Endometrial microvascular endothelial cells (primary cell): ENCODE results near the gene OR10V1. TPM values are rescaled to one million over a fixed set of nuclear protein-coding genes. Genes with fewer than 3 reads are reported as not detected.
"Not testable (repeated sequence)": the region's sequence is repeated elsewhere in the genome, so short reads cannot be mapped to it uniquely, and the experiment has no call there.

ENCODE experiments used
- in situ Hi-C: cut with HindIII; loops from 2 replicates; pipeline ENCODE4 v1.10.0; 2017; ENCODE audit warnings: low sequenced_read_pairs, low pct_unique_long_range_greater_than_20kb; ENCODE audit errors: inconsistent ontology term
- total RNA-seq: library from RNA; depleted of rRNA; stranded (reverse); fragments of >200 nt; gene quantifications from one replicate; pipeline ENCODE4 v1.2.3, GENCODE V29; 2015; ENCODE audit errors: inconsistent ontology term

The OR10V1 gene
- total RNA-seq, 1 donor from 2014 or later: not detected

GRCh38 chr11:59719556-59719955 is 5.9 kb upstream of the OR10V1 start:
- in situ Hi-C loops: no loop called here

GRCh38 chr11:59716051-59716450 is 2.4 kb upstream of the OR10V1 start:
- in situ Hi-C loops: no loop called here

DNA sequence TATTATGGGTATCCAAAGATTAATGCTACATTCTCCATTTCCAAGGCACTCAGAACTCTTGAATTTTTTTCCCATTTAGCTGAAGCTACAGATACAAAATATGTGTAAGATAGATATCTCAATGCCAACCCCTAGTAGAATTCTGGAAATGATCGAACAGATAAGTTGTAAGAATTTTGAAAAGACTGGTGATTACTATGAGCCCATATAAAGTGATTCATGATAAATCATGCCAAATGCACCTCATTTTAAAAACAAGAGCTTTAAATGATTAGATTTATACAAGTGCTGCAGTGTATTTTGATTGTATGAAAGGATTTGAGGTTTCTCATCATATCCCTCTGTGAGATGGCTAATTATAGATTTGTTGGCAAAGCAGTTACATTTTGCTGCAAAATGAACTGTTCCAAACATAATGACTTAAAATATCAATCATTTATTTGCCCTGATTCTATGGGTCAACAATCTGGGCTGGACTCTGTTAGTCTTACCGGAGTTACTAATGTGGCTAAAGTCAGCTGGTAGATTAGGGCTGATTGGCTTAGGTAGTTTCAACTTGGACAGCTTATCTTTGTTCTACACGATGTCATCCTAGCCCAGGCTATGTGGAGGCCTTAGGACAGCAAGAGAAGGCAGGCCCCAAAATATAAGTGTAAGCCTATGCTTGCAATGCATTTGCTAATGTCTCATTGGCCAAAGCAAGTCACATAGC is 3.4 kb downstream of the OR10V1 start:
- in situ Hi-C loops: no loop called here

DNA sequence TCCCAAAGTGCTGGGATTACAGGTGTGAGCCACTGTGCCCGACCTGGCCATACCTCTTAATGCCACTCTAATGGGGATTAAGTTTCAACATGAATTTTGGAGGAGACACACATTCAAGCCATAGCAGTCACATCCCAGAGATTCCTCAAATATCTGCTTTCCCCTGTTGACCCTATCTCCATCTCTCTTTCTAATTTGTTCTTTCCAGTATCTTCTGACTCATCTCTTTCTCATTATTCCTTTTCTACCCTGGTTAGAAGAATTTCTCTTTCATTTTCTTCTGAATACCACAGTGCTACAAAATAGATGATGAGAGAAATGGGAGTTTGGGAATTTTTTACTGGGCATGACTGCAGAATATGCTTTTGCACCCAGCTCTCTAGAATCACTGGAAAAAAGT is 5.1 kb downstream of the OR10V1 start:
- in situ Hi-C loops: no loop called here

DNA sequence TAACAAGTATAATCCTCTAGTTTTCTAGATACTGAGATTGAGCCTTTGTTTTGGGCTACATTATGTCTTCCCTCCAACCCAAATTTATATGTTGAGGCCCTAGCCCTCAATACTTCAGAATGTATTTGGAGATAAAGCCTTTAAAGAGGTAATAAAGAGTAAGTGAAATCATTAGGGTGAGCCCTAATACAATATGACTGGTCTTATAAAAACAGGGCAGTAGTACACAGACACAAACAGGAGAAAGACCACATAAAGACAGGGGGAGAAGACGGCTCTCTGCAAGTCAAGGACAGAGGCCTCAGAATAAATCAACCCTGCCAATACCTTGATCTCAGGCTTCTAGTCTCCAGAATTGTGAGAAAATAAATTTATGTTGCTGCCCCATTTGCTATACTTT is 6.3 kb downstream of the OR10V1 start:
- in situ Hi-C loops: no loop called here

DNA sequence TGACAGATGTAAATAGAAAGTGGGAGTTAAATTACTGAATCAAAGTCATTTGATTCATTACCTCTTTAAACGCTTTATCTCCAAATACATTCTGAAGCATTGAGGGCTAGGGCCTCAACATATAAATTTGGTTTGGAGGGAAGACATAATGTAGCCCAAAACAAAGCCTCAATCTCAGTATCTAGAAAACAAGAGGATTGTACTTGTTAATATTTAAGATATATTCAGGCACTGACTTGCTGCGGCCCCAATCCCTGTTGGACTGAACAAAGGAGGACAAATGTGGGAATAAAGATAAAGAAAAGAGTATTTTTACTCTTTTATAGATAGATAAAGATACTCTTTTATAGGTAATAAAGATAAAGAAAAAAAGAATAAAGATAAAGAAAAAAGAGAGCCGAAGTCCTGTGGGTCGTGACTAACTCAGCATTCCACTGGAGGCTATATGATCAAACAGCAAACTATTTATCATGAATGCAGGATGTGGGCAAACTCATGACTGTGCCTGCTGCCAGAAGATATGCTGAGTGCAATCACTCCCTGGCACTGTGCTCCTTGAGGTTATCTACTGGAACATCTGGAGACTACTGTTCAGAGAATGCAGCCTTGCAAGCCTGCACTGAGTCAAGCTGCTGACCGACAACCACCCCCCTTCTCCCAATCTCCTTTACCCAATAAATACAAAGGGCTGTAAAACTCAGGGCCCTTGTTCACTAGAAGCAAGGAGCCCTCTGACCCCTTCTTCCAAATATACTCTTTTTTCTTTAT is 6.9 kb downstream of the OR10V1 start:
- in situ Hi-C loops: no loop called here

- in situ Hi-C loops: no loop called here
Observed at GRCh38 chr11:59705294-59705693, 8.4 kb downstream of the OR10V1 start.

- in situ Hi-C loops: not testable (repeated sequence)
Observed at GRCh38 chr11:59703515-59703914, 10.1 kb downstream of the OR10V1 start.

- in situ Hi-C loops: not testable (repeated sequence)
Observed at GRCh38 chr11:59700157-59700556, 13.5 kb downstream of the OR10V1 start.

GRCh38 chr11:59698506-59698905 is 15.1 kb downstream of the OR10V1 start:
- in situ Hi-C loops: no loop called here

GRCh38 chr11:59692915-59693314 is 20.7 kb downstream of the OR10V1 start:
- in situ Hi-C loops: no loop called here

DNA sequence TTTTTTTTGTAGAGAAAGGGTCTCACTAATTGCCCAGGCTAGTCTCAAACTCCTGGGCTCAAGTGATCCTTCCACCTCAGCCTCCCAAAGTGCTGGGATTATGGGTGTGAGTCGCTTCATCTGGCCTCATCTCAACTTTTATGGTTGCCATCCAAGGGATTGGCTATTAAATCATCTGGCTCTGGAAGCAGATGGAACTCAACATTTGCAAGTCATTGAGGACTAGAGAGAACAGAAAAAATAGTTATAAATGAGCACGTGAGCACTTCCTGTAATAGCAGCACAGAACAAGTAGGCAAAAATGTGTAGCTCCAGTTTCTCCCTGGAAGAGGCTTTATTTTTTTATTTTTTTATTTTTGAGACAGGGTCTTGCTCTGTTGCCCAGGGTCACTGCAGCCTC is 22.5 kb downstream of the OR10V1 start:
- in situ Hi-C loops: no loop called here

- in situ Hi-C loops: no loop called here
Observed at GRCh38 chr11:59689015-59689414, 24.6 kb downstream of the OR10V1 start.

GRCh38 chr11:59681260-59681725 is 32.4 kb downstream of the OR10V1 start:
- in situ Hi-C loops: not testable (repeated sequence)

DNA sequence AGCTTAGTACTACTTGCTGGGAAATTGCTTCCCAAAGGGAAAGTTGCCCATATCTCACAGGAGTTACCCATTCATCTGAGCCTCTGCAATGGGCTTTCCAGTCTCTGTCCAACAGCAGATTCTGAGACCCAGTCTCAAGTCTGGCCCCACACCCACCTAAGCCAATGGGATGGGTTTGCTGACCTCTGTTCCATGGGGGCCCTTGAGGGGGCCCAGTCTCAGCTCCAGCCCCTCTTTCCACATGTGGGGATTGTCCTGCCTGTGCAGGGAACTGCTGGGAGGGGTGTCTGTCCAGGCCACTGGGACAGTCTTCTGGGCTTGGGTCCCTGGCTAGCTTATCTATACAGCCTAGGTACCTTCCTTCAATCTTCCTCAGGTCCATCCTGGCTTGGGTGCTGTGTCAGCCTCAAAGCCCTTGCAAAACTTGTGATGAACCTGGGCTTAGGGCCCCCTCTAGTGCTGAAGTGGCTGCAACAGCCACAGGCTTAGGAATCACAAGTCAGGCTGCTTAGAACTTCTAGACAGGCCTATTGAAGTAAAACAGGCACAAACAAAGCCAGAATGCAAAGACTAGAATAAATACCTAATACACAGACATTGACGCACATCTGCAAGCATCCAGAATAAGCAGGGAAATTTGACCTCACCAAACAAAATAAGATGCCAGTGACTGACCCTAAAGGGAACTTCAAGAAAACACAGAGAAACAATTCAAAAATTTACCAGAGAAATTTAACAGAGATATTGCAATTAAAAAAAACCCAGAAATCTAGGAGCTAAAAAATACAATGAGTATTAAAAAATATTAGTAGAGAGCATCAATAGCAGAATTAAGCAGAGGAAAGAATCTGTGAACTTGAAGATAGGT is 33.1 kb downstream of the OR10V1 start:
- in situ Hi-C loops: no loop called here

GRCh38 chr11:59679347-59679746 is 34.3 kb downstream of the OR10V1 start:
- in situ Hi-C loops: no loop called here

DNA sequence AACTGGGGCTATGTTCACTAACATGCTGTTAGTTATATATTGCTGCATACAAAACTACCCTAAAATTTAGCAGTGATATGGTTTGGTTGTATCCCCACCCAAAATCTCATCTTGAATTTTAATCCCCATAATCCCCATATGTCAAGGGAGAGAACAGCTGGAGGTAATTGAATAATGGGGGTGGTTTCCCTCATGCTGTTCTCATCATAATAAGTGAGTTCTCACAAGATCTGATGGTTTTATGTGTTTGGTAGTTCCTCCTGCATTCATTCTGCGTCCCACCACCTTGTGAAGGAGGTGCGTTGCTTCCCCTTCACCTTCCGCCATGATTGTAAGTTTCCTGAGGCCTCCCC is 34.9 kb downstream of the OR10V1 start:
- in situ Hi-C loops: no loop called here

DNA sequence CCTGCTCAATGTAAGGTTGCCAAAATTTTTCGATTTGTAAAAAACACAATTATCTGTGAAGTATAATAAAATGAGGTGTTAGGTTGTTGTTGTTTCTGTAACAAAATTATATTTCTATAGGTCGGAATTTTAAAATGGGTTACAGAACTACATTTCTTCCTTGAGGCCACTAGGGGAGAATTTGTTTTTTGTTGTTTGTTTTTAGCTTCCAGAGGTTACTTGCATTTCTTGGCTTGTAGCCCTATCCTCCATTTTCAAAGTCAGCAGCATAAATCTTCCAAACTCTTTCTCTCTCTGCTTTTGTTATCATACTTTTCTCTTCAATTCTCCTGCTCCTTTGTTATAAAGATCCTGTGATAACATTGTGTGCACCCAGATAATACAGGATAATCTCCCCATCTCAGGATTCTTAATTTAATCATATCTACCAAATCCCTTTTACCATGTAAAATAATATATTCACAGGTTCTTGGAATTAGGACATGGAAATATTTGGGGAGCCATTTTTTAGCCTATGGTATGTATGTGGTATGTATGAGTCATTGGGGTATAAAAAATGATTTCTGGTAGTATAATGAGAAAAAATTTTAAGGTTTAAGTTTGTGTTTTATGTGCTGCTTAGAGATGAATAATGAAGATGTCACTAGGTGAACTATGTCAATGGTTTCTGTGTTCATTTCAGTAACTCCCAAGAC is 35.4 kb downstream of the OR10V1 start:
- in situ Hi-C loops: no loop called here

- in situ Hi-C loops: no loop called here
Observed at GRCh38 chr11:59676205-59676604, 37.4 kb downstream of the OR10V1 start.
